ENCODE results near the gene RRP36. TPM values are rescaled to one million over a fixed set of nuclear protein-coding genes. Genes with fewer than 3 reads are reported as not detected.
"Not testable (repeated sequence)": the region's sequence is repeated elsewhere in the genome, so short reads cannot be mapped to it uniquely, and the experiment has no call there.

The RRP36 gene, protein sequence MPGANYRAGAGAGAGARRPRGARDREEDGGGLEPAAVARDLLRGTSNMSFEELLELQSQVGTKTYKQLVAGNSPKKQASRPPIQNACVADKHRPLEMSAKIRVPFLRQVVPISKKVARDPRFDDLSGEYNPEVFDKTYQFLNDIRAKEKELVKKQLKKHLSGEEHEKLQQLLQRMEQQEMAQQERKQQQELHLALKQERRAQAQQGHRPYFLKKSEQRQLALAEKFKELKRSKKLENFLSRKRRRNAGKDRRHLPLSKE
- 83.9 TPM for polyA plus RNA-seq (2013, experiment 1 of 2; ENCODE audit: insufficient read length)
- polyA plus RNA-seq (2013, experiment 2 of 2; ENCODE audit: insufficient read length), result 45.7 TPM

DNA sequence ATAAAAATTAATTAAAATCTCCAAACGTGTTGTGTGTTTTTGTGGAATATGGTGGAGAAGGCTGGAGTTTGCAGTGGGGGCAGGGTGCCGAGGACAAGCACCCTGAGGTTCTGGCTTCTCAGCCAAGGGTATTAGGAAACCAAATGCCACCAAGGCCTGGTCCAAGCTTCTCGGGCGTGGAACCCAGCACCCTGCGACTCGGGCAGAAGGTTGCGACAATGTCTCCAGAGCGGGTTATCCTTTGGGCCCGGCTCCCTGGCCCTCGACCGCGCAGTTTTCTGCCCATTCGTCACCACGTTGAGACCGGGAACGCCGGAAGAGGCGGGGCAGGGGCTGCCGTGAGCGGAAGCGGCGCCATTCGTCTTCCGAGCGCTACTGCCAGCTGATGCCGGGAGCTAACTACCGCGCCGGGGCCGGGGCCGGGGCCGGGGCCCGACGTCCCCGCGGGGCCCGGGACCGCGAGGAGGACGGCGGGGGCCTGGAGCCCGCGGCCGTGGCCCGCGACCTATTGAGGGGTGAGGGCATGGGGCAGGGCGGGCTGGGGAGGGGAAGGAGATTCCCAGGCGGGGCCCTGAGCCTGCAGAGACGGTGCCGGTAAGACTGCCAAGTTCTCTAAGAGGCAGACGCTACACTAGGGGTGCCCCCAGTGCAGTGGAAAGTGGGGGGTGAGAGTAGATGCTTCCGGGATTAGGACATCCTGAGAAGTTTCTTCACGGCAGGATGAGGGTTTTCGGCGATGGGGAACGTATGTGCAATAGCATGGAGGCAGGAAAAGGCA, at the start of gene RRP36:
RRP36 (plus strand) TSS at position 354 of the 778 bp plus-strand sequence; CDS start at position 386, 32 bp downstream.
- peak; percentile 77 for DNase-seq

DNA sequence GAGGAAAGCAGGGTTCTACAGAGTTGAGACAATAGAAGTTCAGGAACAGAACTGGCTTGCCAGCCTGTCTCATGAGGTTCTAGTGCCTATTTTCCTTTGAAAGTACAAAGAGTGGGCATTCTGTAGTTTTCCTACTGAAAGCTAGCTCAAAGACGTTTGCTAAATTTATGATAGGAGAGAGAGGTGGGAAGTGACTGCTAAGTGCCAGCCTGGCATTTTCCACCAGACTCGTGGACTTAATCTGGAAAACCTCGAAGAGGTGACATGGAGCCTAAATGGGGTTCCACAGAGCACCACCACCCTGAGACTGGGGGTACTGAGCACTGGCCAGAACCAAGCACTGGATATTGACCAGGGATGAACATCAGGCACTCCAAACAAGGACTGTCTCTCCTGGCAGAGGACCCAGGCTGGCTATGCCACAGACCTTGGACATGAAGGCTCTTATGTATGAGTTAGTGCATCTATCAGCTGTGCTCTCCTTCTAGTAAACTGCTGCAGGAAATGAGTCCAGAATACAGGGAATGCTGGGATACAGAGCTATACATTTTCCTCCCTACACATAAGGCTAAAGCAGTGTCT, 49.6 kb upstream of the RRP36 start:
- no peak for DNase-seq

DNA sequence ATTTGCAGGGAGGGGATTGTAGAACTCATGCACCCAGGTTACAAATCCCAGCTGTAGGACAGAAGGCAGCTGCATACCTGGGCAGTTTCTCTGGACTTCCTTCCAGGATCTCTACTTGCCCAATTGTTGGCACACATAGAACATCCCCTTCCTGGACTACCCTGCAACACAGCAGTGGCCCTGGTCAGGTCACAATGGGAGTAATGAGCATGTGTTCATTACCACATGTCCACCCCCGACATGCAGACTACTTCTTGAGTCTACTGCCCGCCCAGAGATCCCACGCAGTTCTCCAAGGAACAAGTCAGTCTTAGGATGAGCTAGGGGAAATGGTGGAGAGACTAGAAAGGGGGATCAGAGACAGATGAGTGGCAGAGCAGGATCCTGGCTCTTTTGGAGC, 47.5 kb upstream of the RRP36 start:
- no peak for DNase-seq

DNA sequence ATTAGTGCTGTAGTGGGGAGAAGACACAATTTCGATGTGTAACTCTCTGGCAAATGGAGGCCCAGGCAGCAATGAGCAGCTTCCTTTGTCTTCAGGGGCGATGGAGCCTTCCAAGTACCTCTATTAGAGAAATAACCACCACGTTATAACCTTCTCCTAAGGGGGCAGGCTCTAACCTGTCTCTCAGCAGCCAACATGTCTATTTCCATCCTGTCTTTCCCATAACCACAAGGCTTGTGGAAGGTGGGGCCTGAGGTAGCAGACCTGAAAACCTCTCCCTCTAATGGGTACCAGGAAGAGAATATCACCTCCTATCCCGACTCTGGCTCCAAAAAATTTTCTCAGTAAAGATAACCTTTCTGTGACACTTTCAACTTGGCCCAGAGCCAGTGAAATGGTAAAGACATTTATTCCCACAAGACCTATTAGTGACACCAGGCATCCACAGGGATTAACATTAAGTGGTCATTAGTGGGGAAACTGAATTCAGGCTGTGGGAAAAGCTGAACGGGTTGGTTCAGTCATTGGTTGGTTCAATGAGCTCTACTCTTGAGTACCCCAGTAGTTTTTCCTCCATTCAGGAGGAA, 46.4 kb upstream of the RRP36 start:
- DNase-seq, result no peak

DNA sequence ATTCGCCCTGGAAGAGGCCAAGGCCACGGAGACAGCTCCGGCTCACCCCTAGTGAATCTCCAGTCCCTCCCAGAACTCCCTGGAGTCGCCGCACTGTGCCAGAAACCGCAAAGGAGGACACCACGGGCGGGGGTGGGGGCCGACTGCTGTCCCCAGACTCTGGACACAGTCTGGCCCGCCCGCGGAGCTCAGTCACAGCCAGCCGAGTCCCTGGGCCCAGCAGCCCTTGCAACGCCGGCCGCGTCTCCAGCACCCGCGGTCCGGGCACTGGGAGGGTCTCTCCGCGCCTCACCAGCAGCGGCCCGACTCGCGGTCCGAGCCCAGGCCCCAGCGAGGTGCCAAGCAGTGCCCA, 43.0 kb upstream of the RRP36 start:
- peak; percentile 51 for DNase-seq

DNA sequence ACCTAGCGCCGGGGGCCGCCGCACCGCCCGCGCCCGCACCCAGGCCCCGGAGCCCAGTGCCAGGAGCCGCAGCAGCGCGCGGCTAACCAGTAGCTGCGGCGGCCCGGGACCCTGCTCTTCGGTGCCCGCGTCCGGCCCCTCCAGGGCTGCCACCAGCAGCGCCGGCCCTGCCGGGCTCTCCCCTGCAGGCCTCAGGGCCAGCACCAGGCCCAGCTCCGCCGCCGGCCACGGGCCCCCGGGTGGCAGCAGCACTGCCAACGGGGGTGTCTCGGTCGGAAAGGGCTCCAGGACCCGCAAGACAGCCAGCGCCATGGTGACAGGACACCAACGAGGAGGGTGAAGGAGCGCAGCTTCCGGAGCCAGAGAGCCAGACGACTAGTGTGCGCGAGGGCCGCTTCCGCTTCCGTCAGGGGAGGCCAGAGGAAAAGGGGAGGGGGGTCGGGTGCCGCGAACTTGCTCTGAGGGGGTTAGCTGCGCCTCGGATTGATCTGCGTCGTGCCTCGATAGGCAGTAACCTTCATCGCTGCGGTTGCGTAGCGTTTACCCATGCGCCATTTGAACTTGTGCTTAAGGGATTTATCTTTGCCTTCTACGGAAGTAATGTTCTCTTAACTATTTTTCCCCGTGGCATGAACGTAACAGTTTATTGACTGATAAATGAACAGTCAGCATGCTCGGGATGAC, 42.4 kb upstream of the RRP36 start, which contains the start of gene PEX6:
PEX6 (minus strand) TSS at position 343 of the 684 bp plus-strand sequence; CDS start at position 312, 31 bp downstream.
- DNase-seq, result peak; percentile 90

DNA sequence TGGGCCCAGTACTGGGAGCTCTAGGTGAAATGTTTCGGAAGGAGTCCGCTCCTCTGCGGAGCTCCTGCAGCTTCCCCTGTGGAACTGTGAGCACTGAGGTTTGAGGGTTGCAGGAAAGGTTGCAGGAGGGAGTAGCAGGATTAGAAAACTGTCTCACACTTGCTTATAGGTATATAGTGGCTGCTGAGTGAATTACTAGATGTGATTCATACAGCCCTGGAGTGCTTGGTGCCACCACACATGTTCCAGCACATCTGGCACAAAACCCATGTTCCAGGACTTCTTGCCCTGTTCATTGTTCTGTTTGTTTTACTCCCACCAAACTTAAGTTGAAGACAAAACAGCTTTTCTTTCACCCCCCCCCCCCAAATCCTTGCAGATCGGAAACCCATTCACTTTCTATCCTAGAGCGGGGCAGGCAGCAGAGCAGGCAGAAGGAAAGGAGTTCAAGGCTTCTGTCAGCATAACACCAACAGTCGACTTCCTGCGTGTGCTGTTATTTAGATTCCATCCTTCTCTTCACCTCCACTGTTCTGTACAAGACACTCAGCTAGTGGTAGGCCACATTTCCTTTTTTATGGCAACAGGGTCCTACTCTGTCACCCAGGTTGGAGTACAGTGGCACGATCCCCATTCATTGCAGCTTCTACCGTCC, 41.8 kb upstream of the RRP36 start:
- DNase-seq, result peak; percentile 23

DNA sequence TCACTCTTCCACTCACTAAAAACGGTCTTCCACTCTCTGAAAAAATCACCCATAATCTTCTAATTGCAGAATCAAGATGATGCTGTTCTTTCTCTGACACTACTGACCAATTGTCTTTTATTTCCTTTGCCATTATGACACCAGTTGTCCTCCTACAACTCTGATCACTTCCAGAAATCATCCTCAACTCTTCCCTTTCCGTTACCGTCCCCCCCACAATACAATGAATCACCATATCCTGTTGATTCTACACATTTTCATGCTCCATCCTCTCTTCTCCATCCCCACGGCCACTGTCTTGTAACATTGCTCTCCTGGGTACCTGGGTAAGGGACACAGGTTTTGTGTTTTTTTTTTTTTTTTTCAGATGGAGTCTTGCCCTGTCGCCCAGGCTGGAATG, 39.6 kb upstream of the RRP36 start:
- DNase-seq, result no peak

DNA sequence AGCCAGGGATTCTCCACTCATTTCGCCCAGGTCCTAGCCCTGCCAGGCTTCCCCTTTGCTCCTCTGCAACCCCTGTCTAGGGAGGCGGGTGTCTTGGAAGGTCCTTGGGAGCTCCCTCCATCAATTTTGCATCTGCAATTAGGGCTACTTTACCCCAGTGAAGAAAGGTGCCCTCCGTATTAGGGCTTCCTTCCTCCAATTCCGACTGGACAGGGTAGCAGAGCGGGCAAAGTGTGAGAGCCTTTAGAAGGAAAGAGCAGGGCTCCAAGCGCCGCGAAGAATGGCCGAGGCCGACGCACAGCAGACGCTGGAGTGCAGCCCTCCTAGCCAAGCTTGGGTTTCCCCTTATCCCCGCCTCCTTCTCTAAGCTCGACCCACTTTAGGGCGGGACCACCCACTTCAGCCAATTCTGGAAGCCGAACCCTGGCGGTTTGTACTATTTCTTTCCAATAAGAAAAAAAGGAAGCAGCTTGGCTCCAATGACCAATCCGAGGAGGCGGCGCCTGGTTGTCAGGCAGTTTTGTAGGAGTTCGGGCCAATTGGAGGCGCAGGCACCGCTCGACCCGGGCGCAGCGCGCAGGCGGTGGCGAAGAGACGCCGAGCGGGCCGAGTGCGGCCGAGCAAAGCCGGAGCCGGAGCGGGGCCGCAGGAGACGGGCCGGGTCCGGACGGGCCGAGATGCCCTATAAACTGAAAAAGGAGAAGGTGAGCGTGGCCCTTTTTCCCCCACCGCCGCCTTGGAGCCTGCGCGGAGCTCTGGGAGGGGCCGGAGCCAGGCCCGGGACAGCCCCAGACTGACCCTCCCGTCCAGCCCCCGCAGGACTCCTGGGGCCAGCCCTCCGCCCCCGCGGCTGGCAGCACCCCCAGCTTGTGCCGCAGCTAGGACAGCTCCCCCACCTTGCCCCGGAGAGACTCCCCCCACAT, 37.2 kb upstream of the RRP36 start, which contains the start of gene PPP2R5D:
PPP2R5D (plus strand) TSS at position 570 of the 923 bp plus-strand sequence; CDS start at position 678, 108 bp downstream.
- peak; percentile 99 for DNase-seq

DNA sequence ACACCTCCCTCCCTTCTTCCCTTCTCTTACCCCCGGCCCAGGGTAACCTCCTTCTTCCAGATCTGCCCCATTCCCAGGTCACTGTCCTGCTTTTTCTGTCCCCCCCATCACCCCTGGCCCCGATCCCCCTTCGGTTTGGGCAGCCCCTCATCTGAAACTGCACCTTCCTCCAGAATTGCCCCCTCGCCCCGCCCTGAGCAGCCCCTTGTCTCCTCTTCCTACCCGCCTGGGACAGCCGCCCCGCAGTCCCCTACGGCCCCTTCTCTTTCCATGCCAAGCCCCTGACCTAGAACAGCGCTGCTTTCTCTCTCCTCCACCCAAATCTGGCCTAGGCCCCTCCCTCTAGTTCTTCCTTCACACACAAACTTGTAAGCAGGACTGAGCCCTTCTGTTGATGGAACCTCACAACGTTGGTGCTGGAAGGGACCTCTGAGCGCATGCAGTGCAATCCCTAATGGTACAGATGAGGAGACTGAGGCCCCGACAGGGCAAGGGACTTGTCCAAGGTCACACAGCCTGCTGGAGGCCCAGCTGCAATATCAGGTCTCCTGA, 36.4 kb upstream of the RRP36 start:
- DNase-seq, result no peak

DNA sequence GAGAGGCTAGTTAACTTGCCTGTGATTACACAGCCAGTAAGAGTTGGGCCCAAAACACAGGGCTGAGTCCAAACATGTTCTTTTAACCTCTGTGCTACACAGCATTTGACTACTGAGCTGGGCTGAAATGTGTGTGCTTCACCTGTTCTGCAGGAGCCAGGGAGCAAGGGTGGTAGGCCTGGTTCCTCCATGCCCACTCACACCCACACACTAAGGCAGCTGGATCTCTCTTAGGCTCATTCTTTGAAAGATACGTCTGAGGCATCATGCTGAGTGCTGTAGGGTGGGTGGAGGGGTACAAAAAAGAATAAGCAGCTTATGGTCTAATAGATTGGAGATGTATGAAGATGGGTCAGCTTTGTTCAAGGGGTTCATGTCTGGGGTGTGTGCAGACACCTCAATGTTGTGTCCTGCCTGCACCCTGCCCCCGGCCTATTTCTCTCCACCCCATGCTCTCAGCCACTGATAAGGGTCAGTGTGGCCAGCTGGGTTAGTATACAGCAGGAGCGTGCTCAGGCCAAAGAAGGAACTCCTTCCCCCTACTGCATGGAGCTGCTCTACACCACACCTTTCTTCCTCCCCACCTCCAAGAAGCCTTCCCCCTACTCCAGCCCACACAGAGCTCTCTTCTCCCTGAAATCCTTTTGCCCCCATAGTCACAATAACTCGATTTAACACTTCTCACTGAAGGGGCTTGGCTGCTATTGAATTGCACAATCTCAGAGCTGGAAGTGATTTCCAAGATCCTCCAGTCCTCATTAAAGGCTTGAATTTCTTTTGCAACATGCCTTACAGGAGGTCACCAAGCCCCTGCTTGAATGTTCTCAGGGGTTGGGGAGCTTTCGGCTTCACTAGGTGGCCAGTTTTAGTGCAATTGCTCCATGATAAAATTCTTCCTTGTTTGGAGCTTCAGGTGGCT, 33.6 kb upstream of the RRP36 start:
- DNase-seq, result no peak

DNA sequence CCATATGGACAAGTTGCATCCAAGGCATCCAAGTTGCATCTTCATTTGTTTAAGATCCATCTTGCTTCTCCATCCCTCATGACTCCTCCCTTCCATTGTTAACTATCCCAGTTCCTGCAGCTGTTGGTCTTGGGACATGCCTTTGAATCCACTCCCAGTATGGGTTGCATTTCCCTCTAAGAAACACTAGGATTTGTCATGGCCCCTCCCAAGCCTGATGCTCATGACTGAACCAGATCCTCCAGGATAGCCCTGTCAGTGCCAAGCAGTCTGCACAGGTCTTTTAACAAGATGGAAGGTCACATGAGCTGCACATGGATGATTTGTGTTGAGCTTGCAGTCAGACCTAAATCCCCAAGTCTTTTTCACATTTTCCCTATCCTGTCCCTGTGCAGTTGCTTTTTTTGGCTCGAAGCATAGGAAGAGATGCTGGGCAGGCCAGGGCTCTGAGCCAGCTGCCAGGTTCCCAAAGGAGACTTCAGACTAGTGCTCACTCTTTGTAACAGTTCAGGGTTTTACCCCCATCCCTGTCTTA, 32.9 kb upstream of the RRP36 start:
- DNase-seq, result no peak

DNA sequence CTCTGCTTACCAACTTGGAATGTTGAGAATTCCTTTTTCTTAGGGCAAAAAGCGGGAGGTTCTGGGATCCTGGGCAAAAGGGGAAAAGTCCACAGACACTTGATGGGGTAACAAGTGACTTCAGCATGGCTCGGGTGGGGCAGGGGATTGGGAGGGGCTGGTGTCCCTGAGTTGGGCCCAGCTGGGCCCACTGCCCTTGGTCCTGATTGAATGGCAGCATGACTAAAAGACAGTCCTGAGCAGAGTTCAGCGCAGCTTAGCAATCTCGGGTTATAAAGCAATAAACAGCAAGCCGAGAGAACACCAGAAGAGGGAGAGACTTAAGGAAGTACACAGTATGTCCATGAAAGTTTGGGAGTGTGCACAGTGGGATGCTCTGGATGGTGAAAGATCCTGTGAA, 31.5 kb upstream of the RRP36 start:
- no peak for DNase-seq

DNA sequence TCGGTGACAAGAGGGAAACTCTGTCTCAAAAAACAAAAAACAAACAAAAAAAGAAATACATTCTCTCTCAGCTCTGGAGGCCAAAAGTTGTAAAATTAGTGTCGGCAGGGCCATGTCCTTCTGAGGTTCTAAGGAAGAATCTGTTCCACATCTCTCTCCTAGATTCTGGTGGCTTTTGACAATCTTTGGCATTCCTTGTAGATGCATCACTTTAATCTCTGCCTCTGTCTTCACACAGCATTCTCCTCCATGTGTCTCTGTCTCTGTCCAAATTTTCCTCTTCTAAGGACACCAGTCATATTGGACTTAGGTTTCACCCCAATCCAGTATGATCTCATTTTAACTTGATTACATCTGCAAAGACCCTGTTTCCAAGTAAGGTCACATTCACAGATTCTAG, 28.0 kb upstream of the RRP36 start:
- peak; percentile 17 for DNase-seq

DNA sequence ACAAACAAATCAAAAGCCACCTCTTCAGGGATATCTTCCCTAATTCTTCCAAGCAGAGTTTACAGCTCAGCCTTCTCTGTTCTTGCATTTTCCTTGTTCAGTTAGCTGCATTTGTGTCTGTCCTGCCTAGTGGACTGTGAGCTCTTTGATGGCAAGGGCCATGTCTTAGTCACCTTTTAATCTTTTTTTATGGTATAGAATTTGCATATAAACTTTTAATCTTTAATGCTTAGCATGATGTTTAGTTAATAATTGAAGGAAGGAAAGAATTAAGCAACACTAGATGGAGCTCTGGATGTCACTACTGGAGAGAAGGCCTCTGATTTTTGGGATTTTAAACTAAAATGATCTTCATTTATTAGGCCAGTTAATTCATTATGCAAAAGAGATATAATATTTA, 24.9 kb upstream of the RRP36 start:
- no peak for DNase-seq

DNA sequence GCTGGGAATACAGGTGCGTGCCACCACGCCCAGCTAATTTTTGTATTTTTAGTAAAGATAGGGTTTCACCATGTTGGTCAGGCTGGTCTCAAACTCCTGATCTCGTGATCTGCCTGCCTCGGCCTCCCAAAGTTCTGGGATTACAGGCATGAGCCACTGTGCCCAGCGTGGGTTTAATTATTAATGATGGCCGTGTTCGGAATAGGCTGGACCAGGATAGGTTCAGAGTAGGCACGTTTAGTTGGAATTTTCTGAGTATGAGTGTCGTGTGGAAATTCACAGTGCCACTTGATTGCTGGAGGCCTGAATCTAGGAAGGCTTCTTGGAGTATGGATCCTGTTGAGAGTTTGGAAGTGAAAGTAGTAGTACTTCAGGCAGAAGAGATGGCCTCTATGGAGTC, 23.2 kb upstream of the RRP36 start:
- DNase-seq, result not testable (repeated sequence)

DNA sequence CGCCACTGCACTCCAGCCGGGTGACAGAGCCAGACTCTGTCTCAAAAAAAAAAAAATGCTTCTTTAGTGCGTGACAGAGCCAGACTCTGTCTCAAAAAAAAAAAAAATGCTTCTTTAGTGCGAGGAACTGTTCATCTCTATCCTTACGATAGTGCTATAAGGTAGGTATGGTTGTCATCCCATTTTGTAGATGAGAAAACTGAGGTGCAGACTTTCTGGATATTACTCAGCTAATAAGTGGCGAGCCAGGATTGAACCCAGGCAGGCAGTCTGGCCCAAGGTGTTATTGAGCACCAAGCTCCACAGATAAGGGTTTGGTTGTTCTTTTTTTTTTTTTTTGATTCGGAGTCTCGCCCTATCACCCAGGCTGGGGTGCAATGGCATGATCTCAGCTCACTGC, 19.6 kb upstream of the RRP36 start:
- DNase-seq, result no peak

DNA sequence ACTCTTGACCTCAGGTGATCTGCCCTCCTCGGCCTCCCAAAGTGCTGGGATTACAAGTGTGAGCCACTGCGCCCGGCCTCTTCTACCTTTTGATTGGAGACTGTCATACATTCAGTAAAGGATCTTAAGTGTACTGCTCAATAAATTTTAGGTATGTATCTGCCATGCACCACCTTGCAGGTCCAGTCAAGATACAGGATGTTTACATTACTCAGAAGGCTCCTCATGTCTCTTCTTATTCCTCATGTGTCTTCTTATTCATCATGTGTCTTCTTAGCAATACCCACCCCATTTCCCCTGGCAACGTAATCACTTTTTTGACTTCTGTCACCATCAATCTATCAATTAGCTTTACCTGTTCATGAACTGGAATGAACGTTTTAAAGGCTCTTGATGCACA, 15.6 kb upstream of the RRP36 start:
- no peak for DNase-seq

DNA sequence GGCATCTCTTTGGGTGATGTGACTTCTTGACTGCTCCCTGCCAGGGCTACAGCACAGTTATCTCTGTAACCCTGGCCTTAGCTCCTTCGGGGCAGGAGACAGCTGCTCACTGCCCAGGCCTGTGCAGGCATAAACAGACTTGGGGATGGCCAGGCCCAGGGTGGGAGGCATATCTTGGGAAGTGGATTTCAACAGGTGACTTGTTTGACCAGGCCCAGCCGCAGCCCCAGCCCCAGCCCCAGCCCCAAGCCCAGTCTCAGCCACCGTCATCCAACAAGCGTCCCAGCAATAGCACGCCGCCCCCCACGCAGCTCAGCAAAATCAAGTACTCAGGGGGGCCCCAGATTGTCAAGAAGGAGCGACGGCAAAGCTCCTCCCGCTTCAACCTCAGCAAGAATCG, 15.2 kb upstream of the RRP36 start:
- DNase-seq, result no peak
